ENCODE measurements around the gene MBIP.
A peak's percentile ranks its signal among the peaks of the same experiment; 100 is the strongest.
"Not testable (repeated sequence)": the region's sequence is repeated elsewhere in the genome, so short reads cannot be mapped to it uniquely, and the experiment has no call there.

Gene MBIP

GRCh38 chr14:36361210-36361853 lies 40.9 kb upstream of the MBIP start:
- H3K18ac ChIP-seq (ENCODE audit: low read length), result no peak overlapping the region
- no peak overlapping the region for H4K5ac ChIP-seq (ENCODE audit: low read length)
- no peak overlapping the region for H3K23ac ChIP-seq (ENCODE audit: low read length)
- H2BK15ac ChIP-seq (replicated peaks; ENCODE audit: low read depth), result no peak overlapping the region
- H3K27ac ChIP-seq (ENCODE audit: low read depth, low read length), result no peak overlapping the region
- no peaks in the 10 kb centered on the region for H3K79me1 ChIP-seq (ENCODE audit: low read length)
- H3K4me2 ChIP-seq (ENCODE audit: low read length), result no peak overlapping the region
- H3K79me2 ChIP-seq (ENCODE audit: control insufficient read depth, insufficient read depth, low read length), result no peaks in the 10 kb centered on the region
- no peak overlapping the region for H4K8ac ChIP-seq (ENCODE audit: low read depth, low read length)
- H2BK120ac ChIP-seq (ENCODE audit: low read depth, low read length), result no peak overlapping the region
- no peak overlapping the region for H3K56ac ChIP-seq (ENCODE audit: low read length)
- H3K4me3 ChIP-seq (ENCODE audit: low read length), result no peak overlapping the region
- no peak overlapping the region for H3K9ac ChIP-seq (ENCODE audit: low read length)
- H3K4ac ChIP-seq (ENCODE audit: low read depth, low read length), result no peak overlapping the region
- no peak overlapping the region for H2BK5ac ChIP-seq (ENCODE audit: low read length)
- no peaks in the 10 kb centered on the region for H3K4me1 ChIP-seq (ENCODE audit: control insufficient read depth, low read depth, low read length)
- no peaks in the 10 kb centered on the region for H3K36me3 ChIP-seq (ENCODE audit: control insufficient read depth, insufficient read depth, low read length)
- no peak for DNase-seq
- no CpG with 5 or more reads among the region's 2 CpGs for WGBS (ENCODE audit: extremely low coverage, insufficient coverage, low lambda C conversion rate)
- no peak overlapping the region for H2AK5ac ChIP-seq (ENCODE audit: low read length)
- no peaks in the 10 kb centered on the region for H3K27me3 ChIP-seq (ENCODE audit: insufficient read depth, low read length, poor library complexity)

- H2BK15ac ChIP-seq (replicated peaks; ENCODE audit: low read depth), result no peak overlapping the region
- H3K18ac ChIP-seq (ENCODE audit: low read length), result no peak overlapping the region
- no peak overlapping the region for H2AK5ac ChIP-seq (ENCODE audit: low read length)
- no peak overlapping the region for H4K8ac ChIP-seq (ENCODE audit: low read depth, low read length)
- H3K4ac ChIP-seq (ENCODE audit: low read depth, low read length), result no peak overlapping the region
- no peaks in the 10 kb centered on the region for H3K36me3 ChIP-seq (ENCODE audit: control insufficient read depth, insufficient read depth, low read length)
- no peaks in the 10 kb centered on the region for H3K79me2 ChIP-seq (ENCODE audit: control insufficient read depth, insufficient read depth, low read length)
- no peak overlapping the region for H3K27ac ChIP-seq (ENCODE audit: low read depth, low read length)
- no peak overlapping the region for H3K56ac ChIP-seq (ENCODE audit: low read length)
- H3K4me1 ChIP-seq (ENCODE audit: control insufficient read depth, low read depth, low read length), result no peaks in the 10 kb centered on the region
- no peak overlapping the region for H4K5ac ChIP-seq (ENCODE audit: low read length)
- H2BK5ac ChIP-seq (ENCODE audit: low read length), result no peak overlapping the region
- H3K23ac ChIP-seq (ENCODE audit: low read length), result no peak overlapping the region
- no CpG with 5 or more reads among the region's 1 CpG for WGBS (ENCODE audit: extremely low coverage, insufficient coverage, low lambda C conversion rate)
- no peaks in the 10 kb centered on the region for H3K27me3 ChIP-seq (ENCODE audit: insufficient read depth, low read length, poor library complexity)
- H3K79me1 ChIP-seq (ENCODE audit: low read length), result no peaks in the 10 kb centered on the region
- H3K4me2 ChIP-seq (ENCODE audit: low read length), result no peak overlapping the region
- DNase-seq, result no peak
- no peak overlapping the region for H2BK120ac ChIP-seq (ENCODE audit: low read depth, low read length)
- H3K9ac ChIP-seq (ENCODE audit: low read length), result no peak overlapping the region
- no peak overlapping the region for H3K4me3 ChIP-seq (ENCODE audit: low read length)
Observed at GRCh38 chr14:36356862-36357261, 36.4 kb upstream of the MBIP start.

- no peaks in the 10 kb centered on the region for H3K4me1 ChIP-seq (ENCODE audit: control insufficient read depth, low read depth, low read length)
- no peak overlapping the region for H4K8ac ChIP-seq (ENCODE audit: low read depth, low read length)
- no peak overlapping the region for H3K27ac ChIP-seq (ENCODE audit: low read depth, low read length)
- no peak overlapping the region for H2BK120ac ChIP-seq (ENCODE audit: low read depth, low read length)
- H2BK5ac ChIP-seq (ENCODE audit: low read length), result no peak overlapping the region
- no peak for DNase-seq
- no peak overlapping the region for H3K9ac ChIP-seq (ENCODE audit: low read length)
- H3K27me3 ChIP-seq (ENCODE audit: insufficient read depth, low read length, poor library complexity), result no peaks in the 10 kb centered on the region
- H3K18ac ChIP-seq (ENCODE audit: low read length), result peak overlapping the region; percentile 51
- H3K23ac ChIP-seq (ENCODE audit: low read length), result no peak overlapping the region
- no peak overlapping the region for H3K4me3 ChIP-seq (ENCODE audit: low read length)
- no peak overlapping the region for H2AK5ac ChIP-seq (ENCODE audit: low read length)
- no peak overlapping the region for H3K4me2 ChIP-seq (ENCODE audit: low read length)
- H3K79me1 ChIP-seq (ENCODE audit: low read length), result no peaks in the 10 kb centered on the region
- H4K5ac ChIP-seq (ENCODE audit: low read length), result no peak overlapping the region
- H3K36me3 ChIP-seq (ENCODE audit: control insufficient read depth, insufficient read depth, low read length), result no peaks in the 10 kb centered on the region
- no peak overlapping the region for H2BK15ac ChIP-seq (replicated peaks; ENCODE audit: low read depth)
- no peaks in the 10 kb centered on the region for H3K79me2 ChIP-seq (ENCODE audit: control insufficient read depth, insufficient read depth, low read length)
- no peak overlapping the region for H3K56ac ChIP-seq (ENCODE audit: low read length)
- no peak overlapping the region for H3K4ac ChIP-seq (ENCODE audit: low read depth, low read length)
- no CpG with 5 or more reads among the region's 2 CpGs for WGBS (ENCODE audit: extremely low coverage, insufficient coverage, low lambda C conversion rate)
Observed at GRCh38 chr14:36346052-36346451, 25.6 kb upstream of the MBIP start.

- Histone ChIP-seq H3K23ac (ENCODE audit: low read length) (no peak overlapping the region), H3K79me1 (ENCODE audit: low read length) (no peaks in the 10 kb centered on the region), H4K8ac (ENCODE audit: low read depth, low read length) (no peak overlapping the region), H3K56ac (ENCODE audit: low read length) (no peak overlapping the region), H2BK15ac (replicated peaks; ENCODE audit: low read depth) (no peak overlapping the region), H3K4ac (ENCODE audit: low read depth, low read length) (no peak overlapping the region), H3K27me3 (ENCODE audit: insufficient read depth, low read length, poor library complexity) (no peaks in the 10 kb centered on the region), H3K79me2 (ENCODE audit: control insufficient read depth, insufficient read depth, low read length) (no peaks in the 10 kb centered on the region), H2AK5ac (ENCODE audit: low read length) (no peak overlapping the region), H3K4me2 (ENCODE audit: low read length) (no peak overlapping the region), H3K9ac (ENCODE audit: low read length) (no peak overlapping the region), H4K5ac (ENCODE audit: low read length) (no peak overlapping the region), H3K4me3 (ENCODE audit: low read length) (no peak overlapping the region), H3K4me1 (ENCODE audit: control insufficient read depth, low read depth, low read length) (no peaks in the 10 kb centered on the region), H2BK120ac (ENCODE audit: low read depth, low read length) (no peak overlapping the region), H3K27ac (ENCODE audit: low read depth, low read length) (no peak overlapping the region), H2BK5ac (ENCODE audit: low read length) (no peak overlapping the region), H3K18ac (ENCODE audit: low read length) (no peak overlapping the region), H3K36me3 (ENCODE audit: control insufficient read depth, insufficient read depth, low read length) (no peaks in the 10 kb centered on the region)
- peak; percentile 8 for DNase-seq
- no CpG with 5 or more reads among the region's 2 CpGs for WGBS (ENCODE audit: extremely low coverage, insufficient coverage, low lambda C conversion rate)
Observed at GRCh38 chr14:36344211-36344610, 23.8 kb upstream of the MBIP start.

- not testable (repeated sequence) for H3K56ac ChIP-seq (ENCODE audit: low read length); H3K79me1 ChIP-seq (ENCODE audit: low read length); H2AK5ac ChIP-seq (ENCODE audit: low read length); H3K18ac ChIP-seq (ENCODE audit: low read length); H2BK15ac ChIP-seq (replicated peaks; ENCODE audit: low read depth); H3K27me3 ChIP-seq (ENCODE audit: insufficient read depth, low read length, poor library complexity); H3K36me3 ChIP-seq (ENCODE audit: control insufficient read depth, insufficient read depth, low read length); H4K5ac ChIP-seq (ENCODE audit: low read length); H3K9ac ChIP-seq (ENCODE audit: low read length); H3K27ac ChIP-seq (ENCODE audit: low read depth, low read length); H2BK5ac ChIP-seq (ENCODE audit: low read length); H3K4ac ChIP-seq (ENCODE audit: low read depth, low read length); H3K4me2 ChIP-seq (ENCODE audit: low read length); H3K4me3 ChIP-seq (ENCODE audit: low read length); H3K79me2 ChIP-seq (ENCODE audit: control insufficient read depth, insufficient read depth, low read length); H4K8ac ChIP-seq (ENCODE audit: low read depth, low read length); DNase-seq; H2BK120ac ChIP-seq (ENCODE audit: low read depth, low read length); H3K23ac ChIP-seq (ENCODE audit: low read length); H3K4me1 ChIP-seq (ENCODE audit: control insufficient read depth, low read depth, low read length)
- WGBS (ENCODE audit: extremely low coverage, insufficient coverage, low lambda C conversion rate), result no CpG with 5 or more reads among the region's 5 CpGs
Observed at GRCh38 chr14:36341811-36342210, 21.4 kb upstream of the MBIP start.

- no peak for DNase-seq
Observed at GRCh38 chr14:36340276-36340890, 19.9 kb upstream of the MBIP start.

More at GRCh38 chr14:36340276-36340890, 19.9 kb upstream of the MBIP start:
- H3K27ac ChIP-seq (ENCODE audit: low read depth, low read length), result no peak overlapping the region
- no peak overlapping the region for H3K56ac ChIP-seq (ENCODE audit: low read length)
- no peaks in the 10 kb centered on the region for H3K4me1 ChIP-seq (ENCODE audit: control insufficient read depth, low read depth, low read length)
- no peak overlapping the region for H3K4me3 ChIP-seq (ENCODE audit: low read length)
- H4K8ac ChIP-seq (ENCODE audit: low read depth, low read length), result no peak overlapping the region
- H3K4ac ChIP-seq (ENCODE audit: low read depth, low read length), result no peak overlapping the region
- no peaks in the 10 kb centered on the region for H3K79me2 ChIP-seq (ENCODE audit: control insufficient read depth, insufficient read depth, low read length)
- no peak overlapping the region for H3K4me2 ChIP-seq (ENCODE audit: low read length)
- no peak overlapping the region for H3K23ac ChIP-seq (ENCODE audit: low read length)
- H3K18ac ChIP-seq (ENCODE audit: low read length), result no peak overlapping the region
- no peak overlapping the region for H4K5ac ChIP-seq (ENCODE audit: low read length)
- H3K27me3 ChIP-seq (ENCODE audit: insufficient read depth, low read length, poor library complexity), result no peaks in the 10 kb centered on the region
- H2BK120ac ChIP-seq (ENCODE audit: low read depth, low read length), result no peak overlapping the region
- H2BK5ac ChIP-seq (ENCODE audit: low read length), result no peak overlapping the region
- H2AK5ac ChIP-seq (ENCODE audit: low read length), result no peak overlapping the region
- H2BK15ac ChIP-seq (replicated peaks; ENCODE audit: low read depth), result no peak overlapping the region
- no peak overlapping the region for H3K9ac ChIP-seq (ENCODE audit: low read length)
- H3K36me3 ChIP-seq (ENCODE audit: control insufficient read depth, insufficient read depth, low read length), result no peaks in the 10 kb centered on the region
- H3K79me1 ChIP-seq (ENCODE audit: low read length), result no peaks in the 10 kb centered on the region

All from mesendoderm (in vitro differentiated cells).